ENCODE data around the gene MXI1.

- TF ChIP-seq CTCF (conservative IDR thresholded peaks at IDR 0.05; ENCODE audit: low read depth in 2 of 2) (no peak), EZH2 (IDR thresholded peaks at IDR 0.05; ENCODE audit: low read depth, unreplicated experiment) (no peak), POLR2AphosphoS5 (IDR thresholded peaks at IDR 0.05; ENCODE audit: low read depth) (no peak), EZH2phosphoT487 (IDR thresholded peaks at IDR 0.05; ENCODE audit: unreplicated experiment) (no peak), REST (IDR thresholded peaks at IDR 0.05; ENCODE audit: unreplicated experiment) (no peak)
Measured at GRCh38 chr10:110285501-110285900, 78.1 kb downstream of the MXI1 start.

Data from GM23338 (cell line).